DND-41 (cell line): ENCODE measurements around the gene KCNV2.

ENCODE experiments used
- ATAC-seq: fragments of 200-7000 bp; cut with Tn5 transposase; 3 replicates; pipeline ENCODE4 v1.9.1; 2021; ENCODE audit warnings: low read depth; ENCODE audit not compliant: insufficient read depth
- DNase-seq: peaks from one replicate; pipeline ENCODE4 v3.0.0-alpha.2; 2020
- H2AFZ ChIP-seq: 2 replicates; pipeline ENCODE4 v1.6.0; 2012; ENCODE audit warnings: low read depth, low read length
- H3K27ac ChIP-seq: 2 replicates; pipeline ENCODE4 v1.5.1; 2012; ENCODE audit warnings: low read length, inconsistent platforms
- H3K27me3 ChIP-seq: fragments of 200-600 bp; sonication (generic); 2 replicates; pipeline ENCODE4 v1.6.0; 2012; ENCODE audit warnings: low read length, mild to moderate bottlenecking, inconsistent platforms; ENCODE audit not compliant: insufficient read depth, poor library complexity
- H3K36me3 ChIP-seq: 2 replicates; pipeline ENCODE4 v1.5.1; 2012; ENCODE audit warnings: low read length, inconsistent platforms; ENCODE audit not compliant: insufficient read depth
- H3K4me1 ChIP-seq: 2 replicates; pipeline ENCODE4 v1.5.1; 2012; ENCODE audit warnings: mild to moderate bottlenecking, low read length; ENCODE audit not compliant: insufficient read depth
- H3K4me2 ChIP-seq: 2 replicates; pipeline ENCODE4 v1.6.0; 2012; ENCODE audit warnings: mild to moderate bottlenecking, moderate library complexity, low read length, inconsistent platforms; ENCODE audit not compliant: insufficient read depth
- H3K4me3 ChIP-seq, 2 experiments: fragments of 200-600 bp in 1 of 2; shearing (Covaris generic) in 1 of 2; 2 replicates each; pipeline ENCODE4 v1.5.1; 2012 to 2016; ENCODE audit warnings: inconsistent platforms in 2 of 2, low read length in 2 of 2, mild to moderate bottlenecking in 2 of 2, low read depth in 1 of 2, moderate library complexity in 1 of 2
- H3K79me2 ChIP-seq: 2 replicates; pipeline ENCODE4 v1.6.0; 2012; ENCODE audit warnings: low read length, inconsistent platforms; ENCODE audit not compliant: insufficient read depth
- H3K9ac ChIP-seq: 2 replicates; pipeline ENCODE4 v1.6.0; 2012; ENCODE audit warnings: low read depth, mild to moderate bottlenecking, inconsistent platforms, low read length, moderate library complexity
- H3K9me3 ChIP-seq: 2 replicates; pipeline ENCODE4 v1.5.1; 2012; ENCODE audit warnings: low read length, moderate library complexity, mild to moderate bottlenecking, inconsistent platforms; ENCODE audit not compliant: insufficient read depth, severe bottlenecking
- H4K20me1 ChIP-seq: 2 replicates; pipeline ENCODE4 v1.6.0; 2012; ENCODE audit warnings: low read length; ENCODE audit not compliant: insufficient read depth
- EZH2 ChIP-seq: IDR thresholded peaks from 3 replicates; pipeline ENCODE4 v1.6.1; 2012; ENCODE audit warnings: borderline replicate concordance, low read depth, mild to moderate bottlenecking, moderate library complexity, low read length, inconsistent platforms; ENCODE audit not compliant: severe bottlenecking
- TF ChIP-seq, protein P1 (sequence below): IDR thresholded peaks from 2 replicates; pipeline ENCODE4 v1.5.1; 2012; ENCODE audit warnings: borderline replicate concordance, low read length, moderate library complexity, mild to moderate bottlenecking; ENCODE audit not compliant: poor library complexity, severe bottlenecking; ENCODE audit errors: extremely low read depth

The KCNV2 gene

DNA sequence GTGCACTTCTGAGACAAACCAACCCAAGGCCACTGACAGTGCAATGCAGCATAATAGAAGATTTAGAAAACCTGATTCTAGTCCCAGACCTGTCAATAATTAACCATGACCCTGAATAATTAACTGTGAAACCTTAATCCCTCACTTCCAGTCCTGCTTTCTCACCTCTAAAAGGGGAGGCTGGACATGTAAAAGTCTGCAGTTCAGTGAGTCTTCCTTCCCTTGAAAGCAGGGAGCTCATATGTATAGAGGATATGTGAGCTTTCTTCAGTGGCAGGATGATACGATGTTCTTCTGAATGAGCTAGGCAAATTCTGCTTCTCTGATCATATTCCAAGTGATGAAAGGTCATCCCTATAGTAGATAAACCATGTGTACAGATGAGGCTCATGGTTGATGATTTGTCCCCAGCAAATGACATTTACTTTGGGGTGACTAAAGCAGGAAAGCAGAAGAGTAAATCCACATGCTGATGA lies 2.9 kb downstream of the KCNV2 start:
- no peaks in the 10 kb centered on the region for H4K20me1 ChIP-seq
- no peaks in the 10 kb centered on the region for H3K9me3 ChIP-seq
- no peaks in the 10 kb centered on the region for H3K36me3 ChIP-seq
- ATAC-seq (no peak), DNase-seq (no peak)
- H3K4me1 ChIP-seq = no peaks in the 10 kb centered on the region
- H3K4me3 ChIP-seq = no peak overlapping the region
- no peak overlapping the region for H2AFZ ChIP-seq
- H3K27me3 ChIP-seq = no peaks in the 10 kb centered on the region
- TF ChIP-seq EZH2 = no peak
- TF ChIP-seq, protein P1, sequence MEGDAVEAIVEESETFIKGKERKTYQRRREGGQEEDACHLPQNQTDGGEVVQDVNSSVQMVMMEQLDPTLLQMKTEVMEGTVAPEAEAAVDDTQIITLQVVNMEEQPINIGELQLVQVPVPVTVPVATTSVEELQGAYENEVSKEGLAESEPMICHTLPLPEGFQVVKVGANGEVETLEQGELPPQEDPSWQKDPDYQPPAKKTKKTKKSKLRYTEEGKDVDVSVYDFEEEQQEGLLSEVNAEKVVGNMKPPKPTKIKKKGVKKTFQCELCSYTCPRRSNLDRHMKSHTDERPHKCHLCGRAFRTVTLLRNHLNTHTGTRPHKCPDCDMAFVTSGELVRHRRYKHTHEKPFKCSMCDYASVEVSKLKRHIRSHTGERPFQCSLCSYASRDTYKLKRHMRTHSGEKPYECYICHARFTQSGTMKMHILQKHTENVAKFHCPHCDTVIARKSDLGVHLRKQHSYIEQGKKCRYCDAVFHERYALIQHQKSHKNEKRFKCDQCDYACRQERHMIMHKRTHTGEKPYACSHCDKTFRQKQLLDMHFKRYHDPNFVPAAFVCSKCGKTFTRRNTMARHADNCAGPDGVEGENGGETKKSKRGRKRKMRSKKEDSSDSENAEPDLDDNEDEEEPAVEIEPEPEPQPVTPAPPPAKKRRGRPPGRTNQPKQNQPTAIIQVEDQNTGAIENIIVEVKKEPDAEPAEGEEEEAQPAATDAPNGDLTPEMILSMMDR = no peak
- H3K4me2 ChIP-seq = no peak overlapping the region
- H3K27ac ChIP-seq = no peak overlapping the region
- no peak overlapping the region for H3K9ac ChIP-seq
- no peaks in the 10 kb centered on the region for H3K79me2 ChIP-seq

DNA sequence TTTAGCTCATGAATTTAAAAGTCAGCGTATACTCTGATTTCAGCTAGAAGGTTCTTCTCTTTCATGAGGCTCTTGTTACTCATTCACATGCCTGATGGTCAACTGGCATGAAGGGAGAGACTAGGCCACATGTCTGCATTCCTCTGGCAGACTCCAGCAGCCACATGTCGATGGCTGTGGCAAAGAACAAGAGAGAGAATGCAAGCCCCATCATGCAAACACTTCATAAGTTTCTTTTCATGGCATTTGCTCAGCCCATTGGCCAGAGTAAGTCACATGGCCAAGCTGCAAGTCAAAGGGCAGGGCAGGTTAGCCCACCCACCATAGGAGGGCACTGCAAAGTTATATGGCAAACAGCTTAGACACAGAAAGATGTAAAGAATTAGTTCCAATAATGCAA lies 5.4 kb downstream of the KCNV2 start:
- Histone ChIP-seq H3K9ac (no peak overlapping the region), H3K4me3 (no peak overlapping the region), H2AFZ (no peak overlapping the region; the same call in 1 of the 2 replicates), H3K79me2 (no peaks in the 10 kb centered on the region), H3K27me3 (no peaks in the 10 kb centered on the region), H3K4me1 (no peaks in the 10 kb centered on the region), H3K36me3 (no peaks in the 10 kb centered on the region), H4K20me1 (no peaks in the 10 kb centered on the region), H3K9me3 (no peaks in the 10 kb centered on the region), H3K4me2 (no peak overlapping the region), H3K27ac (no peak overlapping the region)
- no peak for DNase-seq
- TF ChIP-seq EZH2 = no peak
- TF ChIP-seq, protein P1 = no peak
- no peak; the same call in 2 of the 3 replicates for ATAC-seq

DNA sequence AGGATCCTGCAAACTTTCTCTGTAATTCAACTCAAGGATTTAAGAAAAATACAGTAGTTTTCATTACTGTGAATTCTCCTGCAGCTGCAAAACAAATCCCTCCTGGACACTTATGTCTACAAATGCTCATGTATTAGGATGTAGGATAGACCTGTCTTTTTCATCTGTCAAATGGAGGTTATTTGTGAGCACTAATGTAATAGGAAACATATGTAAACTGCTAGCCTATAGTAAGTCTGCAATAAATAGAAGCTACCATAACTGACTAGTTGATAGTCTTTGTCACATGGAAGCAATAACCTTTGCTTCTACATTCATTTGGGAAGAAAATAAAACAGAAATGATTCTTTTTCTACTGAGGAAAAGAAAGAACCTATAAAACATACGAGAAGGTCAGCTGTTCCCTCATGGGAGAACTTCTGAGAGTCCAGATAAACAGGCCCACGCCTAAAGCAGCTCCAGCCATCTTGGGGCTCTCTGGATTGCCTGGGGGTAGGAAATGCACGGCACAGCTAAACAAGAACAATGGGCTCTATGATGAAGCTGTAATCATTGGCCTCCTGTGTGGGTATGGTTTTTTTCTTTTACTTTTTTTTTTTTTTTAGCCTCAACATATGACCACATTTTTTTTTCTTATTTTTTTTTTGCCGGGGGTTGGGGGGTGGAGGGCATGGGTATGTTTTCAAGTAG lies 6.2 kb downstream of the KCNV2 start:
- no peak overlapping the region for H3K9ac ChIP-seq

More for the DNA sequence above, 6.2 kb downstream of the KCNV2 start:
- Histone ChIP-seq H3K9me3 (no peaks in the 10 kb centered on the region), H3K4me1 (no peaks in the 10 kb centered on the region), H3K27me3 (no peaks in the 10 kb centered on the region), H3K4me2 (no peak overlapping the region), H3K36me3 (no peaks in the 10 kb centered on the region), H3K4me3 (no peak overlapping the region), H2AFZ (no peak overlapping the region), H3K27ac (no peak overlapping the region), H4K20me1 (no peaks in the 10 kb centered on the region), H3K79me2 (no peaks in the 10 kb centered on the region)
- no peak for DNase-seq
- no peak for TF ChIP-seq EZH2
- TF ChIP-seq, protein P1 = no peak
- ATAC-seq = no peak
